ENCODE results near the gene PPP5C.
"Not testable (repeated sequence)": the region's sequence is repeated elsewhere in the genome, so short reads cannot be mapped to it uniquely, and the experiment has no call there.

The PPP5C gene

GRCh38 chr19:46409191-46409590 is 62.3 kb downstream of the PPP5C start:
- DNase-seq = no peak
- Mint-ChIP-seq H3K9me3 (no peaks in the 10 kb centered on the region), H3K27ac (no peak overlapping the region), H3K4me3 (no peak overlapping the region), H3K27me3 (peaks cover 100% of the 10 kb centered on the region), H3K4me1 (peaks cover 10% of the 10 kb centered on the region), H3K36me3 (peaks cover 2% of the 10 kb centered on the region)
- CTCF ChIA-PET = no interaction called here

DNA sequence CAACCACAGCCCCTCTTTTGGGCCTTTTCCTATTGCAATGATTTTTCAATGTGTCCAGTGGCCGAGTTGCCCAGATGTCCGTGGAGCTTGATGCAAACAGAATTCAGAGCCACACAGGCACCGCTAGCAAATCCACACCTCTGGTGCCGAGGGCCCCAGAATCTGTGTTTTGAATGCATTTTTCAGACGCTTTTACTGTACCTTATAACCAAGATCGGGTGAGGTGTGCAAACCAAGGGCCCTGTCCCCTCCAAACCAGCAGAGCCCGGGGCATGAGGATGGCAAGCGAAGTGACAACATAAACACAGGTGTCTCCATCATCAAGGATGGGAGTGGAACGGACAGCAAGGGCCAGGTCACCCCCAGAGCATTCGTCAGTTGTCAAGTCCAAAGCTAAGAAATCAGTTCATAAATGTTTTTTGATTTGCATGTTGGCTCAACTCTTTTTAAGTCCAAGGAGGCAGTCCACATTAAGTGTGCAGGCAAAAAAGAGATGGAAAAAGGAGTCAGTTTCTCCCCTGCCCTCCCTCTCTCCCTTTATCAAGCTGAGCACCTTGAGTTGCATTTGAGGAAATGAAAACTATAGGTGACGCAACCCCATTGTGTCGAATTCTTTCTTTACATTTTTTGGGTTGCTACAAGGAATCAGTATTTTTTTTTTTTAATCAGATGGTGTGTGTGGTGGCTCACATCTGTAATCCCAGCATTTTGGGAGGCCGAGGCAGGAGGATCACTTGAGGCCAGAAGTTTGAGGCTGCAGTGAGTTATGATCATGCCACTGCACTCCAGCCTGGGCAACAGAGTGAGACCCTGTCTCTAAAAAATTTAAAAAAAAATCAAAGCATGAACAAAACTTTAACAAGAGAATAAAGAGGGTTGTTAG is 63.6 kb downstream of the PPP5C start:
- Mint-ChIP-seq H3K4me3 (no peak overlapping the region), H3K4me1 (peaks cover 4% of the 10 kb centered on the region), H3K9me3 (no peaks in the 10 kb centered on the region), H3K27ac (no peak overlapping the region), H3K36me3 (no peaks in the 10 kb centered on the region), H3K27me3 (peaks cover 100% of the 10 kb centered on the region)
- CTCF ChIA-PET = interaction anchor here (1.2 kb wide), 1 partner anchor 9 kb away, joined by 3 read pairs; no protein-coding TSS in a partner anchor
- no peak for DNase-seq

DNA sequence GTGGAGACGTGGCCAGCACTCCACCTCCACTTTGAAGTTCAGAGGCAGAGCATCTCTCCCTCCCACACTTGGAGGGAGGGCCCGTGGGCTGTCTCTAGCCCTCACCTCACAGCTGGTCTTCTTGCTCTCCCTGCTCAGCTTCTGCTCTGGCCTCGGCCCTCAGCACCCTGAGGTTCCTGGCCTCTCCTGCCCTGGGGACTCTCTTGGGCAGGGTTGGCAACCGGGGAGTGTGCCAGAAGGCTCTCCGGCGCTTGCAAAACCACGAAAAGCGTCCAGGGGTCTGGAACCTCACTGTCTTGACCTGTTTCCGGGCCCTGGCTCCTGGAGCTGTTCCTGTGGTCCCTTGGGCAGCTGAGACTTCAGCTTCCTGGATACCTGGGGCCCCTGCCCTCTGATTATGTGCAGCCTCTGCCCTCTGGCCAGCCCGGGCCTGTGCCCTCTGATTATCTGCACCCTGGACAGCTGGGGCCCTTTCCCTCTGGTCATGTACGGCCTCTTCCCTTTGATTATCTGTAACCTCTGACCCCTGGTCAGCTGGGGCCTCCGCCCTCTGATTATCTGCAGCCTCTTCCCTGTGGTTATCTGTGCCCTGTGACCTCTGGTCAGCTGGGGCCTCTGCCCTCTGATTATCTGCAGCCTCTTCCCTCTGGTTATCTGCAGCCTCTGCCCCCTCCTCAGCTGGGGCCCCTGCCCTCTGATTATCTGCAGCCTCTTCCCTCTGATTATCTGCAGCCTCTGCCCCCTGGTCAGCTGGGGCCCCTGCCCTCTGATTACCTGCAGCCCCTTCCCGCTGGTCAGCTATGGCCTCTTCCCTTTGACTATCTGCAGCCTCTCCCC is 64.4 kb downstream of the PPP5C start:
- H3K4me3 Mint-ChIP-seq = no peak overlapping the region
- CTCF ChIA-PET = interaction anchor here (1.2 kb wide), 1 partner anchor 10 kb away, joined by 3 read pairs; no protein-coding TSS in a partner anchor
- no peaks in the 10 kb centered on the region for H3K9me3 Mint-ChIP-seq
- no peaks in the 10 kb centered on the region for H3K36me3 Mint-ChIP-seq
- peaks cover 4% of the 10 kb centered on the region for H3K4me1 Mint-ChIP-seq
- H3K27ac Mint-ChIP-seq = no peak overlapping the region
- peaks cover 100% of the 10 kb centered on the region for H3K27me3 Mint-ChIP-seq
- no peak for DNase-seq

DNA sequence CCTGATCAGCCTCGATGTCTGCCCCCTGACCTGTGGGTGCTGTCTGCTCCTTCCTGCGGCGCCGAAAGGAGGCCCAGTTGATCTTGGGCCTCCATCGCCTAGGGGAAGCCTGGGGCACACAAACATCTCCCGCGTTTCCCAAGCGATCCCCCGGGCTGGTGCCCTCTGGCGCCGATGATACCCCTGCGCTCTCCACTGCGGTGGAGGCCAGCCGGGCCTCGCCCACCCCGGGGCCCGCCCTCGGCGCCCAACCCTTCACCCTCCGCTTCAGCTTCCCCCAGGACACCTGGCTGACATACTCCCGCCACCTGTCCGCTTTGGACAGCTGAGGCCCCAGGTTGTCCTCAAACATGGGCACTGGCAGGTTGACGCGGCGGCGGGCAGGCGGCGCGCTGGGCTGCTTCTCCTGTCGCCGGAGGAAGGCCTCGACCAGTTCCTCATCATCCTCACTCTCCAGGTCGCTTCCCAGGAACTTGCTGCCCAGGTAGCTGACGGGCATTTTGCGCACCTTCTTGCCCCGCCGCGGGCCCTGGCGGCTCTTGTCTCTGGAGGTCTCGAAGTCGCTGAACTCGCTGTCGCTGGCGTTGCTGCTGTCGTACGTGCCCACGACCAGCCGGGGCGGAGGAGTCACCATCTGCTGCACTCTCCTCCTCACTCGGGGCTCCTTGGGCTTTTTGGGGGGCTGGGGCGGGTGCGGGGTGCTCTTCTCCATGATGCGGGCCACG is 65.2 kb downstream of the PPP5C start:
- no peaks in the 10 kb centered on the region for H3K9me3 Mint-ChIP-seq
- peaks cover 6% of the 10 kb centered on the region for H3K4me1 Mint-ChIP-seq
- CTCF ChIA-PET = interaction anchor here (1.2 kb wide), 1 partner anchor 10 kb away, joined by 3 read pairs; no protein-coding TSS in a partner anchor
- H3K36me3 Mint-ChIP-seq = no peaks in the 10 kb centered on the region
- peaks cover 100% of the 10 kb centered on the region for H3K27me3 Mint-ChIP-seq
- no peak overlapping the region for H3K4me3 Mint-ChIP-seq
- H3K27ac Mint-ChIP-seq = no peak overlapping the region
- DNase-seq = no peak

DNA sequence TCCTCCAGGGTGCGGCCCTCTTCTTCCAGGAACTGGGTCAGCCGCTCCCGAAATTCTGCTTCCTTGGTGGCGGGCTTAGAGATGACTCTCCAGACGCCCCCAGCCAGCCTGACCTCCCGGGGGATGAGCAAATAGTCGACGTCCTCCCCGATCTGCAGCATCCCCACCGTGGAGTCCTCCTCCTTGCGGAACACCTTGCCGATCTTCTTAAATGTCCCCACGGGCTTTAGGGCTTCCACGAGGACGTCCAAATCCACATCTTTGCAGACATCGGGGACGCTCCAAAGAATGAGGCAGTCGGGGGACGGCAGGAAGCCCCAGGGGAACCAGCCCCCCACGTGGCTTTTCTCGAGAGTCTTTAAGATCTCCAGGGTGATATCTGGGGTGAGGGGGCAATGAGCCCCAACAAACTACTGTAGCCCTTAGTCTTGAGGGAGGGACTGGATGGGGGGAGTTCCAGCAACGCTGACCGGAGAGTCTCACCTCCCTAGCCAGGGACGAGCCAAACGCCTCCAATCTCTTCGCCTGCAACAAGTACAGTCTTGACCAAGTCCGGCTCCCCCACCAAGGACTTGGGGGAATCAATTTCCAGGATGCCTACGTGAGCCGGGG is 65.9 kb downstream of the PPP5C start:
- no peak overlapping the region for H3K4me3 Mint-ChIP-seq

DNA sequence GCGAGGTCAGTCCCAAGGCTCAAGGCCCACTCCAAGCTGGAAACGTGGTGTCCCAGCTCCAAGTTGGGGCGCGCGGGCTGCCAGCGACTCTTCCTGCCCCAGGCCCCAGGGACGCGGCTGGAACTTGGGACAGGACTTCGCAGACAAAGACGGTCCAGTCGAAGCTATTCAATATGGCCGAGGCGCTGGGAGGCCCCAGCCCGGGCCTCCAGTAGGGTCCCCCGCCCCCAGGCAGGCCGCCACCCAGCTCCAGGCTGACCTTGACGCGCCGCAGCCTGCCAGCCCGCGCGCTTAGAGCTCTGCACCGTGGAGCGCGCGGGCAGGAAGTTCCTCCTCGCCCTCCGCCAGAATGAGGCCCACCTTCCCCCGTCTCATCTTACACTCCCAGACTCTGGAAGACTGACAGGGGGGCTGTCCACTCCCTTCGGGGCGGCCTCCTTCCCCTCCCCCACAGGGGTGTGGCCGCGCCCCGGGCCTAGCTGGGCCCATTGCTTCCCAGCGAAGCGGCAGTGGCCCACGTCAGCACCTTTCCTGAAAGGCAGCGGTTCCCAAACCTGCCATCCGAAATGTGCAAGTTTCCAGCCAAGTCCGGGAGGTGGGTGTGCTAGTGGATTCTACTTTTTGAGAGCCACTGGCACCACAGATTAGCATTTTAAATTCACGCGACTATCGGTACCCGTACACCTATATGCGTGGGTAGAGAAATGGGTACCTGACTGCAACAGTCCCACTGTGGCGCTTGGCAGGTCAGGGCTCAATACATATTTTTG is 66.6 kb downstream of the PPP5C start, which contains the start of gene CCDC8:
Gene CCDC8 (minus strand): TSS at position 303 of the 770 bp plus-strand sequence. CDS start 754 bp downstream, outside the sequence.
- DNase-seq = no peak
- Mint-ChIP-seq H3K9me3 (no peaks in the 10 kb centered on the region), H3K4me1 (peaks cover 4% of the 10 kb centered on the region), H3K36me3 (no peaks in the 10 kb centered on the region), H3K27me3 (peaks cover 97% of the 10 kb centered on the region), H3K27ac (no peak within 1 kb of the TSS), H3K4me3 (no peak within 1 kb of the TSS)
- CTCF ChIA-PET = interaction anchor here (0.6 to 1.0 kb wide), 2 partner anchors 14 to 104 kb away, joined by 3 read pairs; no protein-coding TSS in a partner anchor

More for the DNA sequence above, 65.9 kb downstream of the PPP5C start:
- Mint-ChIP-seq H3K27ac (no peak overlapping the region), H3K27me3 (peaks cover 100% of the 10 kb centered on the region), H3K36me3 (no peaks in the 10 kb centered on the region), H3K4me1 (peaks cover 6% of the 10 kb centered on the region), H3K9me3 (no peaks in the 10 kb centered on the region)
- DNase-seq = no peak
- CTCF ChIA-PET = interaction anchor here (0.6 to 1.0 kb wide), 2 partner anchors 13 to 105 kb away, joined by 3 read pairs; no protein-coding TSS in a partner anchor

GRCh38 chr19:46414899-46415298 is 68.0 kb downstream of the PPP5C start:
- CTCF ChIA-PET = interaction anchor here (0.7 kb wide), 1 partner anchor 35 kb away, joined by 3 read pairs; no protein-coding TSS in a partner anchor
- H3K4me3 Mint-ChIP-seq, H3K36me3 Mint-ChIP-seq, H3K9me3 Mint-ChIP-seq, H3K4me1 Mint-ChIP-seq, H3K27ac Mint-ChIP-seq, DNase-seq: not testable (repeated sequence)
- peaks cover 95% of the 10 kb centered on the region for H3K27me3 Mint-ChIP-seq

GRCh38 chr19:46415804-46416709 is 69.2 kb downstream of the PPP5C start:
- H3K4me3 Mint-ChIP-seq, H3K36me3 Mint-ChIP-seq, H3K4me1 Mint-ChIP-seq, H3K27ac Mint-ChIP-seq, H3K9me3 Mint-ChIP-seq, CTCF ChIA-PET: not testable (repeated sequence)
- DNase-seq = peak; percentile 39
- peaks cover 87% of the 10 kb centered on the region for H3K27me3 Mint-ChIP-seq

DNA sequence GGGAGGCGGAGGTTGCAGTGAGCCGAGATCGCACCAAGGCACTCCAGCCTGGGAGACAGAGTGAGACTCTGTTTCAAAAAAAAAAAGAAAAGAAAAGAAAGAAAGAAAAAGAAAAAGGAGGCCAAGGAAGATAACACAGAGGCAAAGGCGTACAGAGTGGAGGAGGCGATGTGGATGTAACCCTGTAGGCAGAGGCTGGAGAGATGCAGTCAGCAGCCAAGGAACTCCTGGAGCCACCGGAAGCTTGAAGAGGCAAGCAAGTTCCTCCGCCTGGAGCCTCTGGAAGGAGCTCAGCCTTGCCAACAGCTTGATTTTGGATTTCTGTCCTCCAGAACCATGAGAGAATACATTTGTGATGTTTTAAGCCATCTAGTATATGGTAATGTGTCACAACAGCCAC is 73.2 kb downstream of the PPP5C start:
- CTCF ChIA-PET = no interaction called here
- Mint-ChIP-seq H3K4me3 (no peak overlapping the region), H3K27me3 (peaks cover 68% of the 10 kb centered on the region), H3K36me3 (no peaks in the 10 kb centered on the region), H3K4me1 (peaks cover 2% of the 10 kb centered on the region), H3K9me3 (no peaks in the 10 kb centered on the region), H3K27ac (no peak overlapping the region)
- DNase-seq = no peak

- H3K9me3 Mint-ChIP-seq = no peaks in the 10 kb centered on the region
- H3K4me3 Mint-ChIP-seq = no peak overlapping the region
- CTCF ChIA-PET = no interaction called here
- H3K27me3 Mint-ChIP-seq = peaks cover 68% of the 10 kb centered on the region
- no peaks in the 10 kb centered on the region for H3K36me3 Mint-ChIP-seq
- H3K27ac Mint-ChIP-seq = no peak overlapping the region
- DNase-seq = no peak
- H3K4me1 Mint-ChIP-seq = peaks cover 14% of the 10 kb centered on the region
These were observed 75.5 kb downstream of the PPP5C start for GRCh38 chr19:46422344-46422743.

- peaks cover 21% of the 10 kb centered on the region for H3K4me1 Mint-ChIP-seq
These were observed 76.3 kb downstream of the PPP5C start for GRCh38 chr19:46423188-46423587.

GRCh38 chr19:46426035-46426505 is 79.2 kb downstream of the PPP5C start:
- Mint-ChIP-seq H3K27ac (no peak overlapping the region), H3K27me3 (peaks cover 77% of the 10 kb centered on the region), H3K4me1 (peaks cover 35% of the 10 kb centered on the region), H3K4me3 (no peak overlapping the region), H3K9me3 (no peaks in the 10 kb centered on the region), H3K36me3 (no peaks in the 10 kb centered on the region)
- no peak for DNase-seq
- CTCF ChIA-PET = interaction anchor here (0.6 kb wide), 1 partner anchor 36 kb away, joined by 3 read pairs; no protein-coding TSS in a partner anchor

More at GRCh38 chr19:46423188-46423587, 76.3 kb downstream of the PPP5C start:
- Mint-ChIP-seq H3K27me3 (peaks cover 70% of the 10 kb centered on the region), H3K4me3 (no peak overlapping the region), H3K9me3 (no peaks in the 10 kb centered on the region), H3K27ac (no peak overlapping the region), H3K36me3 (no peaks in the 10 kb centered on the region)
- no peak for DNase-seq
- CTCF ChIA-PET = no interaction called here

All from activated naive CD4-positive, alpha-beta T cell treated with anti-CD3 and anti-CD28 coated beads, Interleukin-2, amount 10 ng/mL, durations not matched to agents 7 days and 5 days (primary cell).